GM10248 (cell line): ENCODE data around the gene PHF2.

ENCODE experiments used
- CTCF ChIA-PET: fragments of 300-600 bp; sonication (Branson Sonifier 250); formaldehyde crosslinking; extraction: SDS; loops from one replicate; lab custom pipeline; 2021; ENCODE audit warnings: antibody characterized with exemption; lab: Yijun Ruan, JAX
- POLR2A ChIA-PET: fragments of 350-650 bp; sonication (Branson Sonifier 250); formaldehyde crosslinking; extraction: SDS; loops from one replicate; lab custom pipeline; 2020; ENCODE audit warnings: antibody characterized with exemption; lab: Yijun Ruan, JAX
- DNase-seq: peaks from one replicate; pipeline ENCODE4 v3.0.0; 2012; ENCODE audit errors: extremely low spot score
- TF ChIP-seq, protein P1 (sequence below): IDR thresholded peaks from 2 replicates; pipeline ENCODE4 v1.5.1; 2012; ENCODE audit warnings: mild to moderate bottlenecking, low read depth; ENCODE audit errors: extremely low read depth, missing control alignments, control extremely low read depth

The PHF2 gene

GRCh38 chr9:93659837-93660177 is 83.4 kb downstream of the PHF2 start:
- ChIA-PET POLR2A (no interaction called here), CTCF (interaction anchor here (1.1 kb wide), 1 partner anchor 21 kb away, joined by 4 read pairs; no protein-coding TSS in a partner anchor)
- TF ChIP-seq, protein P1, sequence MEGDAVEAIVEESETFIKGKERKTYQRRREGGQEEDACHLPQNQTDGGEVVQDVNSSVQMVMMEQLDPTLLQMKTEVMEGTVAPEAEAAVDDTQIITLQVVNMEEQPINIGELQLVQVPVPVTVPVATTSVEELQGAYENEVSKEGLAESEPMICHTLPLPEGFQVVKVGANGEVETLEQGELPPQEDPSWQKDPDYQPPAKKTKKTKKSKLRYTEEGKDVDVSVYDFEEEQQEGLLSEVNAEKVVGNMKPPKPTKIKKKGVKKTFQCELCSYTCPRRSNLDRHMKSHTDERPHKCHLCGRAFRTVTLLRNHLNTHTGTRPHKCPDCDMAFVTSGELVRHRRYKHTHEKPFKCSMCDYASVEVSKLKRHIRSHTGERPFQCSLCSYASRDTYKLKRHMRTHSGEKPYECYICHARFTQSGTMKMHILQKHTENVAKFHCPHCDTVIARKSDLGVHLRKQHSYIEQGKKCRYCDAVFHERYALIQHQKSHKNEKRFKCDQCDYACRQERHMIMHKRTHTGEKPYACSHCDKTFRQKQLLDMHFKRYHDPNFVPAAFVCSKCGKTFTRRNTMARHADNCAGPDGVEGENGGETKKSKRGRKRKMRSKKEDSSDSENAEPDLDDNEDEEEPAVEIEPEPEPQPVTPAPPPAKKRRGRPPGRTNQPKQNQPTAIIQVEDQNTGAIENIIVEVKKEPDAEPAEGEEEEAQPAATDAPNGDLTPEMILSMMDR = no peak
- DNase-seq = no peak

DNA sequence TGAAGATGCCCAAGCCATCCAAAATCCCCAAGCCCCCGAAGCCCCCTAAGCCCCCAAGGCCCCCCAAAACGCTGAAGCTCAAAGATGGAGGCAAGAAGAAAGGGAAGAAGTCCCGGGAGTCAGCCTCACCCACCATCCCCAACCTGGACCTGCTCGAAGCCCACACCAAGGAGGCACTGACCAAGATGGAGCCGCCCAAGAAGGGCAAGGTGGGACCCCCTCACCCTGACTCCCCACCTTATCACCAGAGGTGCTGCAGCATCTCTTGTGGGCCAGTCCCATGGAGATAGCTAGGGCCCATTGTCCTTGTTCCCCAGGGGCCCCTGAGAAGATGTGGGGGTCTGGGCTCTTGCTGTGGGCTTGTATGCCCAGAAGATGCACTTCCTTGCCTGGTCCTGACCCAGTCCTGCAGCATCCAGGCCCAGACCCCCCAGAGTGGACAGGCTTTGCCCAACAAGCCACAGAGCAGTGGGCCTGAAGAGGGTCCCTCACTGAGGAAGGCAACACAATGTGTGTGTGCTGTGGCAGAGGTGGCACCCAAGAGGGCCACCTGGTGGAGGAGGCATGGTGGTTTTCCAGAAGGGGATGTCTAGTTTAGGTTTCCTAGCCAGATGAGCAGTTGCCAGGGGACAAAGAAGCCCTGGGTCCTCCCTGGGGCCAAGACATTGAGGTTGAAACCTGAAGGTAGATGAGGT is 84.1 kb downstream of the PHF2 start:
- ChIA-PET POLR2A (no interaction called here), CTCF (interaction anchor here (1.1 kb wide), 1 partner anchor 21 kb away, joined by 4 read pairs; no protein-coding TSS in a partner anchor)
- DNase-seq = no peak
- TF ChIP-seq, protein P1 = no peak

GRCh38 chr9:93661591-93661990 is 85.2 kb downstream of the PHF2 start:
- TF ChIP-seq, protein P1 = no peak
- CTCF ChIA-PET = no interaction called here

DNA sequence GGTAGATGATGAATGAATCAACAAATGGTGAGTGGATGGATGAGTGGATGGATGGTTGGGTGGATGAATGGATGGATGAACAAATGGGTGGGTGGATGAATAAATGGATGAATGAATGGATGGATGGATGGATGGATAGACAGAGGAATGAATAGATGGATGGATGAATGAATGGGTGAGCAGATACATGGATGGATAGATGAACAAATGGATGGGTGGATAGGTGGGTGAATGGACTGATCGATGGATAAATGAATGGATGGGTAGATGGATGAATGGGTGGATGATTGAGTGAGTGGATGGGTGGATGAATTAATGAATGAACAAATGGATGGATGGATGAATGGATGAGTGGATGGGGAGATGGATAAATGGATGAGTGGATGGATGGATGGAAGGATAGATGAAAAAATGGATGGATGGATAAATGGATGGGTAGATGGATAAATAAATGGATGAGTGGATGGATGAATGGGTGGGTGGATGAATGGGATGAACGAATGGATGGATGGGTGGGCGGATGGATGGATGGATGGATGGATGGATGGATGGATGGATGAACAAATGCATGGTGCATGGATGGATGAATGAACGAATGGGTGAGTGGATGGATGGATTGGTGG is 85.7 kb downstream of the PHF2 start:
- TF ChIP-seq, protein P1 = no peak
- POLR2A ChIA-PET = no interaction called here
- no peak for DNase-seq
- CTCF ChIA-PET = no interaction called here

More at GRCh38 chr9:93661591-93661990, 85.2 kb downstream of the PHF2 start:
- POLR2A ChIA-PET = no interaction called here
- no peak for DNase-seq

DNA sequence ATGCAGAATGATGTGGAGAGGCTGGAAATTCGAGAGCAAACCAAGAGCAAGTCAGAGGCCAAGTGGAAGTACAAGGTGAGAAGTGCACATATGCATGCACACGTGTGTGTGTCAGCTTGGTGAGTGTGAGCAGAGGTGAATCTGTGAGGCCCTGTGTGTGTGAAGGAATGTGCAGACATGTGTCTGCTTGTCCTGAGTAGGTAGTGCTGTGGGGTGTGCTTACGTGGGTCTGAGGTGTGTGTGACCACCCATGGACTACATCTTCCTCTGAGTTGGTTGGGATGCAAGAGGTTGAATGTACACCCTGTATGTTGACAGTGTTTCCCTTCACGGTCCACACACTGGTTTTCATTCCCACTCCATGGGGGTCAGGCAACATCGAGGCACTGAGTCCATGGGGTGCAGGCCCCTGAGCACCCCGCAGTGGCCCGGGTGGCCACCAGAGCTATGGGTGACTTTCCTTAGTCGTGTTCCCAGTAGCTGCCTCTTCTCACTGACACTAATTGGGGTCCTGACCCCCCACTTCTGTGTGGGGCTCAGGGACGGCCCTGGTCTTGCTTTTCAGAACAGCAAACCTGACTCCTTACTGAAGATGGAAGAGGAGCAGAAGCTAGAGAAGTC is 86.7 kb downstream of the PHF2 start:
- no peak for DNase-seq
- TF ChIP-seq, protein P1 = no peak
- ChIA-PET POLR2A (no interaction called here), CTCF (no interaction called here)

- TF ChIP-seq, protein P1 = no peak
- POLR2A ChIA-PET = no interaction called here
- CTCF ChIA-PET = interaction anchor here (4.6 kb wide), 1 partner anchor 18 kb away, joined by 18 read pairs; no protein-coding TSS in a partner anchor
- DNase-seq = no peak
Measured at GRCh38 chr9:93663877-93664548, 87.6 kb downstream of the PHF2 start.
